ENCODE data around the gene IQCN. TPM values are rescaled to one million over a fixed set of nuclear protein-coding genes. Genes with fewer than 3 reads are reported as not detected.

Gene IQCN
- total and polyA plus RNA-seq, 10 of the 15 experiments (the other 5 are each of a cell fraction or from before 2014, with no cell fraction given), result 0.01 to 0.54 (median 0.23) TPM; not detected in 3

DNA sequence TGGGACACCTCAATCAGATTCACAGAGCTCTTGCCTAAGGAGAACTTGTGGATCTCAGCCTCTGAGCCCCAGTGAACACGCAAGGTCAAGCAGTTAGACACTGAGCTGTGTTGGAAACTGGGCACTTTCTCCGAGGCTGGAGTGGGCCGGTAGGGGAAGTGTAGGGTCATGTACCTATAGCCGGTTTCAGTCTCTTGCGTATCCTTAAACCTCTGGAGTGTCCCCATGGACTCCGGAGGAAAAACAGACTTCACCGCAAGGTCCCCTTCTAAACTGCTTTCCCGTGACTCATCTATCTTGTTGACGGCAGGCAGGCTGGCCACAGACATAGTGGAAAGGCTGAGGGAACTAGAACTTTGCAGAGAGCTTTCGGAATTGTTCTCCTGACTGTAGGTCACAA, 11.3 kb downstream of the IQCN start (continued):
- TF ChIP-seq, protein P1, sequence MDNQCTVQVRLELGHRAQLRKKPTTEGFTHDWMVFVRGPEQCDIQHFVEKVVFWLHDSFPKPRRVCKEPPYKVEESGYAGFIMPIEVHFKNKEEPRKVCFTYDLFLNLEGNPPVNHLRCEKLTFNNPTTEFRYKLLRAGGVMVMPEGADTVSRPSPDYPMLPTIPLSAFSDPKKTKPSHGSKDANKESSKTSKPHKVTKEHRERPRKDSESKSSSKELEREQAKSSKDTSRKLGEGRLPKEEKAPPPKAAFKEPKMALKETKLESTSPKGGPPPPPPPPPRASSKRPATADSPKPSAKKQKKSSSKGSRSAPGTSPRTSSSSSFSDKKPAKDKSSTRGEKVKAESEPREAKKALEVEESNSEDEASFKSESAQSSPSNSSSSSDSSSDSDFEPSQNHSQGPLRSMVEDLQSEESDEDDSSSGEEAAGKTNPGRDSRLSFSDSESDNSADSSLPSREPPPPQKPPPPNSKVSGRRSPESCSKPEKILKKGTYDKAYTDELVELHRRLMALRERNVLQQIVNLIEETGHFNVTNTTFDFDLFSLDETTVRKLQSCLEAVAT (IDR thresholded peaks at IDR 0.05), result no peak
- TF ChIP-seq SRF (IDR thresholded peaks at IDR 0.05; ENCODE audit: low read depth in 2 of 2, low read length in 2 of 2), result no peak
- TF ChIP-seq JUND (IDR thresholded peaks at IDR 0.05; ENCODE audit: low read depth, low read length), result no peak
- no peak for TF ChIP-seq RBBP5 (conservative IDR thresholded peaks at IDR 0.05)
- TF ChIP-seq MYC (IDR thresholded peaks at IDR 0.05; ENCODE audit: insufficient read depth, insufficient read length, insufficient replicate concordance, low read length, severe bottlenecking), result no peak

DNA sequence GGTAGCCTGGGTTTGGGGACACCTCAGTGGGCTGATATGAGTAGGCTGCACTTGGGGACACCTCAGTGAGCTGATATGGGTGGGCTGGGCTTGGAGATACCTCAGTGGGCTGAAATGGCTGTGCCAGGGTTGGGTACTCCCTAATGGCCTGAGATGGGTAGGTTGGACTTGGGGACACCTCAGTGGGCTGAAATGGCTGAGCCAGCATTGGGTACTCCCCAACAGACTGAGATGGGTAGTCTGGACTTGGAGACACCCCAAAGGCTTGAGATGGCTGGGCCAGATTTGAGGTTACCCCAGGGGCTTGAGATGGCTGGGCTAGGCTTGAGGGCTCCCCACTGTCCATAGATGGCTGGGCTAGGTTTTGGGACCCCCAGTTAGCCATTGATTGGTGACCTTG, 12.1 kb downstream of the IQCN start:
- no peak for DNase-seq (ENCODE audit: low read depth, low spot score)
- Histone ChIP-seq H3K9me3 (replicated peaks; ENCODE audit: control insufficient read depth, insufficient read depth, low read length) (no peaks in the 10 kb centered on the region), H3K27ac (ENCODE audit: control insufficient read depth, insufficient read depth) (no peak overlapping the region), H3K27me3 (replicated peaks in 1 of 2; ENCODE audit: control insufficient read depth in 2 of 2, insufficient read depth in 2 of 2, low read length in 1 of 2) (no peaks in the 10 kb centered on the region), H3K36me3 (ENCODE audit: control insufficient read depth in 2 of 2, insufficient read depth in 2 of 2, low read length in 1 of 2) (no peaks in the 10 kb centered on the region), H2AFZ (ENCODE audit: control insufficient read depth, low read depth, low read length) (no peak overlapping the region), H3K9ac (ENCODE audit: control insufficient read depth, insufficient read depth, low read length) (no peak overlapping the region), H3K4me2 (ENCODE audit: control insufficient read depth, insufficient read depth) (no peak overlapping the region), H3K4me3 (no peak overlapping the region), H3K79me2 (ENCODE audit: control insufficient read depth, insufficient read depth, low read length) (no peaks in the 10 kb centered on the region), H3K4me1 (ENCODE audit: control insufficient read depth, insufficient read depth, low read length) (no peaks in the 10 kb centered on the region), H4K20me1 (ENCODE audit: control insufficient read depth, insufficient read depth) (no peaks in the 10 kb centered on the region)
- intact Hi-C loops (cut with micrococcal nuclease; ENCODE audit: unreplicated experiment) (no loop called here), in situ Hi-C loops (cut with MboI) (no loop called here)
- BruUV-seq (replicated peaks), result no TSS peak
- ChIA-PET RAD21 (ENCODE audit: unreplicated experiment) (interaction anchor here (1.3 to 1.6 kb wide), 3 partner anchors 8 to 38 kb away, joined by 3 to 4 read pairs (median 3); no protein-coding TSS in a partner anchor), SMC1A (ENCODE audit: uncharacterized antibody, unreplicated experiment) (interaction anchor here (1.2 kb wide), 1 partner anchor 10 kb away, joined by 4 read pairs; no protein-coding TSS in a partner anchor), POLR2A (no interaction called here), CTCF (interaction anchor here (1.1 to 3.0 kb wide), 3 partner anchors 10 to 67 kb away, joined by 3 to 13 read pairs (median 6); no protein-coding TSS in a partner anchor)
- no peak for FAIRE-seq
- ATAC-seq, result no peak
- no peak for TF ChIP-seq HDGF (IDR thresholded peaks at IDR 0.05)
- no peak for TF ChIP-seq FOXK2 (IDR thresholded peaks at IDR 0.05)
- TF ChIP-seq, protein P2, sequence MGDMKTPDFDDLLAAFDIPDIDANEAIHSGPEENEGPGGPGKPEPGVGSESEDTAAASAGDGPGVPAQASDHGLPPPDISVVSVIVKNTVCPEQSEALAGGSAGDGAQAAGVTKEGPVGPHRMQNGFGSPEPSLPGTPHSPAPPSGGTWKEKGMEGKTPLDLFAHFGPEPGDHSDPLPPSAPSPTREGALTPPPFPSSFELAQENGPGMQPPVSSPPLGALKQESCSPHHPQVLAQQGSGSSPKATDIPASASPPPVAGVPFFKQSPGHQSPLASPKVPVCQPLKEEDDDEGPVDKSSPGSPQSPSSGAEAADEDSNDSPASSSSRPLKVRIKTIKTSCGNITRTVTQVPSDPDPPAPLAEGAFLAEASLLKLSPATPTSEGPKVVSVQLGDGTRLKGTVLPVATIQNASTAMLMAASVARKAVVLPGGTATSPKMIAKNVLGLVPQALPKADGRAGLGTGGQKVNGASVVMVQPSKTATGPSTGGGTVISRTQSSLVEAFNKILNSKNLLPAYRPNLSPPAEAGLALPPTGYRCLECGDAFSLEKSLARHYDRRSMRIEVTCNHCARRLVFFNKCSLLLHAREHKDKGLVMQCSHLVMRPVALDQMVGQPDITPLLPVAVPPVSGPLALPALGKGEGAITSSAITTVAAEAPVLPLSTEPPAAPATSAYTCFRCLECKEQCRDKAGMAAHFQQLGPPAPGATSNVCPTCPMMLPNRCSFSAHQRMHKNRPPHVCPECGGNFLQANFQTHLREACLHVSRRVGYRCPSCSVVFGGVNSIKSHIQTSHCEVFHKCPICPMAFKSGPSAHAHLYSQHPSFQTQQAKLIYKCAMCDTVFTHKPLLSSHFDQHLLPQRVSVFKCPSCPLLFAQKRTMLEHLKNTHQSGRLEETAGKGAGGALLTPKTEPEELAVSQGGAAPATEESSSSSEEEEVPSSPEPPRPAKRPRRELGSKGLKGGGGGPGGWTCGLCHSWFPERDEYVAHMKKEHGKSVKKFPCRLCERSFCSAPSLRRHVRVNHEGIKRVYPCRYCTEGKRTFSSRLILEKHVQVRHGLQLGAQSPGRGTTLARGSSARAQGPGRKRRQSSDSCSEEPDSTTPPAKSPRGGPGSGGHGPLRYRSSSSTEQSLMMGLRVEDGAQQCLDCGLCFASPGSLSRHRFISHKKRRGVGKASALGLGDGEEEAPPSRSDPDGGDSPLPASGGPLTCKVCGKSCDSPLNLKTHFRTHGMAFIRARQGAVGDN (IDR thresholded peaks at IDR 0.05), result no peak
- TF ChIP-seq, protein P3, sequence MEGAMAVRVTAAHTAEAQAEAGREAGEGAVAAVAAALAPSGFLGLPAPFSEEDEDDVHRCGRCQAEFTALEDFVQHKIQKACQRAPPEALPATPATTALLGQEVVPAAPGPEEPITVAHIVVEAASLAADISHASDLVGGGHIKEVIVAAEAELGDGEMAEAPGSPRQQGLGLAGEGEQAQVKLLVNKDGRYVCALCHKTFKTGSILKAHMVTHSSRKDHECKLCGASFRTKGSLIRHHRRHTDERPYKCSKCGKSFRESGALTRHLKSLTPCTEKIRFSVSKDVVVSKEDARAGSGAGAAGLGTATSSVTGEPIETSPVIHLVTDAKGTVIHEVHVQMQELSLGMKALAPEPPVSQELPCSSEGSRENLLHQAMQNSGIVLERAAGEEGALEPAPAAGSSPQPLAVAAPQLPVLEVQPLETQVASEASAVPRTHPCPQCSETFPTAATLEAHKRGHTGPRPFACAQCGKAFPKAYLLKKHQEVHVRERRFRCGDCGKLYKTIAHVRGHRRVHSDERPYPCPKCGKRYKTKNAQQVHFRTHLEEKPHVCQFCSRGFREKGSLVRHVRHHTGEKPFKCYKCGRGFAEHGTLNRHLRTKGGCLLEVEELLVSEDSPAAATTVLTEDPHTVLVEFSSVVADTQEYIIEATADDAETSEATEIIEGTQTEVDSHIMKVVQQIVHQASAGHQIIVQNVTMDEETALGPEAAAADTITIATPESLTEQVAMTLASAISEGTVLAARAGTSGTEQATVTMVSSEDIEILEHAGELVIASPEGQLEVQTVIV (IDR thresholded peaks at IDR 0.05; ENCODE audit: borderline replicate concordance, partially characterized antibody), result no peak
- TF ChIP-seq TARDBP (IDR thresholded peaks at IDR 0.05; ENCODE audit: borderline replicate concordance), result no peak
- no peak for TF ChIP-seq BCL11A (IDR thresholded peaks at IDR 0.05; ENCODE audit: low read depth, low read length)
- TF ChIP-seq RAD21 (IDR thresholded peaks at IDR 0.05; ENCODE audit: insufficient read depth, low read depth, low read length), result no peak
- TF ChIP-seq FOS (IDR thresholded peaks at IDR 0.05; ENCODE audit: borderline replicate concordance, extremely low read depth, insufficient read length), result no peak
- TF ChIP-seq CBX5 (IDR thresholded peaks at IDR 0.05; ENCODE audit: low read depth), result no peak
- TF ChIP-seq ESRRA (IDR thresholded peaks at IDR 0.05; ENCODE audit: low read length), result no peak
